ENCODE results near the gene MRAP.

The MRAP gene

DNA sequence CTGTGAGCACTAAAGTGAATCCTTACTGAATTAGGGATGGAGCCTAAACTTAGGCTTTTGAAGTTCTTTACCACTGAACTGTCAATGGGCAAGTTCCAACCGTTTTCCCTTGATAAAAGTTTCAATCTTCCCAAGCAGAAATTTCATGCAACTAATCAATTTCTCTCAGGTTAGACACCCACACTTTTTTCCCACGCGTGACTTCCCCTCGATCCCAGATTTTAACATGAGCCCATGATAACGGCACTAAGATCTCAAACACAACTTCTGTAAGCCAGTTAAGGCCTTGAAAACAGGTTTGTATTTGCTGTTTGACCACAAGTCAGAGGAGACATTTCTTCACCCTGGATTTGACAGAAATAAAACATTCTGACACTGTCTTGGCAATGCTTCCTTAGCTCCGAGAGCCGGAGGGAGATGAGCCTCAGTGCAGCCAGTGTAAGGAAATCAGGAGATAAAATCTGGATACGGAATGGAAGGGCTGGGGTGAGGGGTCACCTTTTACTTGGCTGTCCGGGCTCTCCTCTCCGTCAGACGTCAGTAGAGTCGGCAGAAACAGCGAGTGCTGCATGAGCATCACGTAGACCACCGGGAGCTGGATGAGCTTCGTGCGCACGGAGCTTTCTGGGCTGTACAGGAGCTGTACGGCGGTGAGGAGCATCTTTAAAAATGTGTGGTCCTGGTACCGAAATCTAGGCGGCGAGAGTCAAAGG, 39.7 kb downstream of the MRAP start:
- H3K27ac ChIP-seq = no peak overlapping the region

DNA sequence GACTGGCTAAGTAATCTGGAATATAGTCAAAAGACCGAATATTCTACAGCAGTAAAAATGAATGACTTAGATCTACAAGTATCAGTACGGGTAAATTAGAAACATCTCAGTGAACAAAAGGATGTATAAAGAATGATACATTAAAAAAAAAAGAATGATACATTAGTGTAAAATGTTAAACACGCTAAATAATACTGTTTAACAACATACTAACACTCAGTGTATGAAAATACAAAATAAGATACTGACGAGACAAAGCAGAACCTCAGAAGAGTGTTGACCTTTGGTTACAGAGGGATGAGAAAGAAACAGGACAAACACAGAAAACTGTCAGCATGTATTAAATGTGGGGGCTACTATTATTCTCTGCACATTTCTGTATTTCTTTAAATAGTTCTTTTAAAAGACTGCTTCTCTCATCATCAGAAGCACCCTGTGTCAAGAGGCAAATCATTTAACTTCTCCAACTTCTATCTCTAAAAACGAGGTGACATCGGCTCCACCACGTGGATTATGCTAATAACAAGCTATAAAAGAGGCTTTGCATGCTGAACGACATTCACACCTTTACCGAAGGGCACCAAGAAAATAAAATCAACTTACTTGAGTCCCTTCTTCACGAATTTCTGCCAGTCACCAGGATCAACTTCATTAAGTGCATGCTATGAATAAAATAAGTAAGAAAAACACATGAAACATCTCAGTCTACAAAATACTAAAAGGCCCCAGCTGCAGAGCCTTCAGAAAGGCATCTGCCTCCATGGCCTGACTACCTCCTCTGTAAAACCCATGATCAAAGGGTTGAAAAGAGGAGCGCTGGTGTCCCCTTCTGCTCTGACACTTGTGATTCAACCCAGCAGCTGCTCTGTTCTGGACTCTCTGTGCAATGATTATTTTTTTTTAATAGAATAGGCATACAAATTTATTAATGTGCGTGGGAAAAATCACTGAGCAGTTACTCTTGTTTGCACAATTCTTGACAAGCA, 42.5 kb downstream of the MRAP start:
- no peak overlapping the region for H3K27ac ChIP-seq
- TF ChIP-seq, protein P1, sequence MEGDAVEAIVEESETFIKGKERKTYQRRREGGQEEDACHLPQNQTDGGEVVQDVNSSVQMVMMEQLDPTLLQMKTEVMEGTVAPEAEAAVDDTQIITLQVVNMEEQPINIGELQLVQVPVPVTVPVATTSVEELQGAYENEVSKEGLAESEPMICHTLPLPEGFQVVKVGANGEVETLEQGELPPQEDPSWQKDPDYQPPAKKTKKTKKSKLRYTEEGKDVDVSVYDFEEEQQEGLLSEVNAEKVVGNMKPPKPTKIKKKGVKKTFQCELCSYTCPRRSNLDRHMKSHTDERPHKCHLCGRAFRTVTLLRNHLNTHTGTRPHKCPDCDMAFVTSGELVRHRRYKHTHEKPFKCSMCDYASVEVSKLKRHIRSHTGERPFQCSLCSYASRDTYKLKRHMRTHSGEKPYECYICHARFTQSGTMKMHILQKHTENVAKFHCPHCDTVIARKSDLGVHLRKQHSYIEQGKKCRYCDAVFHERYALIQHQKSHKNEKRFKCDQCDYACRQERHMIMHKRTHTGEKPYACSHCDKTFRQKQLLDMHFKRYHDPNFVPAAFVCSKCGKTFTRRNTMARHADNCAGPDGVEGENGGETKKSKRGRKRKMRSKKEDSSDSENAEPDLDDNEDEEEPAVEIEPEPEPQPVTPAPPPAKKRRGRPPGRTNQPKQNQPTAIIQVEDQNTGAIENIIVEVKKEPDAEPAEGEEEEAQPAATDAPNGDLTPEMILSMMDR (conservative IDR thresholded peaks at IDR 0.05) = no peak

More for the DNA sequence above, 39.7 kb downstream of the MRAP start:
- TF ChIP-seq, protein P1 (conservative IDR thresholded peaks at IDR 0.05) = no peak

DNA sequence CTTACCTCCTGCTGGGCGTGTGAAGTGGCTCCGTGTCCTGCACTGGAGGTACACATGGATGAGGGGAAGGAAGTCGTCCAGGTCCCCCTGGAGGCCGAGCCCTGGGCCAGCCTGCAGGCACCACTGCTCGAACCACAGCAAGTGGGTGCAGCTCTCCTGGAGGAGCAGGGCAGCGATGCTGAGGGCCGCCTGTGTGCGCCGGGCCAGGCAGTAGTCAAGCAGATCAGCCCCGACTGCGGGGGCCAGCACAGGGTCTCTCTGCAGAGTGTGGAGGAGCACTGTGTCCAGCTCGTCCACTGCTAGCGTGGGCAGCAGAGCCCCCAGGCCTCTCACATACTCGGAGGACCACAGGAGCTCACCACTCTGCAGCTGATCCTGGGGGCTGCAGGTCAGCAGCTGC, 48.3 kb downstream of the MRAP start:
- H3K27ac ChIP-seq = peak overlapping the region; percentile 98
- TF ChIP-seq, protein P1 (conservative IDR thresholded peaks at IDR 0.05) = no peak

DNA sequence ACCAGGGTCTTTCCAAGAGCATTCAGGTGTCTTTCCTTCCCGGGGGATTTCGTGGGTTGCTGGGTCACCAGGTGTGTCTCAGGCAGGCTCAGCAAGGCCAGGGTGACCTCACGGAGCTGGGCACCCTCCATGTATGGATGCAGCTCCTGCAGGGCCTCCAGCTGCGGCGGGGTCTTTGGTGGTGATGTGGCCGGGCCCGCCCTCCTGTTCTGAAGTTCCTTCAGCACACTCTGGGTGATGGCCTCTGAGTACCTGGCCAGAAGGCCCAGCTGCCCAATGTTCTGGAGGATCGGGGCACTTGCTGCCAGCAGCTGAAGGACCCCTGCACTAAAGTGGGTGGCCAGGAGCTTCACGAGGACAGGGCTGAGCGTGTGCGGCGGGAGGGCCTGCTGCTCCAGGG, 48.7 kb downstream of the MRAP start:
- peak overlapping the region; percentile 98 for H3K27ac ChIP-seq
- TF ChIP-seq, protein P1 (conservative IDR thresholded peaks at IDR 0.05) = no peak

DNA sequence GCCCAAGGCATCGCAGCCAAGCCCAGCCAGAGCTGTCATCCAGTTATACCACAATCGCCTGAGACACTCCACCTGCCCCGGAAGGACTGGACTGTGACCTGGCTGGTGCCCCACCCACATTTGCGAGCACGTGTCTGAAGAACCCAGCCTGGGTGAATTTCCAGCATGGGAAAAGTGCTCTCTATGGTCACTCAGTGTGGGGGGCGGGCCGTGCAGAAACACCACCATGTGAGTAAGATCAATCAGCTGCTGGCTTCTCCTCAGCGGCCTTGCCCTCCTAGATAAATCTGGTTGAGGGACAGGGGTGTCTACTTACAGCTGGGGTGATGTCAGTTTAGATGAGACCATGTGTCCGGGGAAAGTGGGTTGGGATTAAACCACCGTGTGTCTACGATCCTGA, 49.3 kb downstream of the MRAP start:
- TF ChIP-seq, protein P1 (conservative IDR thresholded peaks at IDR 0.05) = no peak

DNA sequence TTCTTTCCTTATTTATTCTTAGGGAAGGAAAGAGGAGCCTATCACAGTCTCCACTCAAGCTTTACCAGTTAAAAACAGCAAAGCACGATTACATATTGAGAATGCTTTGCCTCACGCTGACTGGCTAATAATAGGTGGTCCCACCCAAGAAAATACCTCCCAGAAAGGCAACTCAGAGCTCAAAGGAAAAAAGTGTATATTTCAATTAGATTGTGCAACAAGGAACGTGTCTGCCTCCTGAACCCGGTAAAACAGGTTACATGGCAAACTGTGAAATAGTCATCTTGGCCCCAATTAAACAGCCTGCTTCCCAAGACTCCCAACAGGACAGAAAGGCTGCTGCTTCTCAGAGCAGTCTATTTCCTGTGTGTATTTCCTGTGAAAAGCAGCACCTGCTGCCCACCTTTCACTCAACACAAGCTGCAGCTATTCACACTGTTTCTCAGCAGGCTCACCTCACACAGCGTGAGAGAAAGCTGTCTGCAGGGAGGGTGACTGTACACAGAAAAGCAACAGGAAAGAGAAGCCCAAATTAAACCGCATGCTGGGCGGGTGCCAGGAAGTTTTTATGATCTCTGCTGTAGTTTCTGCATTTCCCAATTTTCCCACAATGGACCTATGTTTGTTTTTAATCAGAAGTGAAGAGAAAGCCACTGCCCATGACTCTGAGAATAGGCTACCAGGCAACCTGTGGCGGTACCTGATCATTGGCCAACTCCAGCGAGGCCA, 50.1 kb downstream of the MRAP start:
- peak overlapping the region; percentile 98 for H3K27ac ChIP-seq
- TF ChIP-seq, protein P1 (conservative IDR thresholded peaks at IDR 0.05) = no peak

More for the DNA sequence above, 49.3 kb downstream of the MRAP start:
- H3K27ac ChIP-seq = peak overlapping the region; percentile 98
